GM19372 (cell line): Measurements from ENCODE around the gene IL1R2.

Experiments used
- ATAC-seq: cut with Tn5 transposase; IDR thresholded peaks from one replicate; pipeline ENCODE4 v1.9.1; 2021; ENCODE audit warnings: mild to moderate bottlenecking, low read depth, moderate library complexity; ENCODE audit not compliant: unreplicated experiment

Gene IL1R2

DNA sequence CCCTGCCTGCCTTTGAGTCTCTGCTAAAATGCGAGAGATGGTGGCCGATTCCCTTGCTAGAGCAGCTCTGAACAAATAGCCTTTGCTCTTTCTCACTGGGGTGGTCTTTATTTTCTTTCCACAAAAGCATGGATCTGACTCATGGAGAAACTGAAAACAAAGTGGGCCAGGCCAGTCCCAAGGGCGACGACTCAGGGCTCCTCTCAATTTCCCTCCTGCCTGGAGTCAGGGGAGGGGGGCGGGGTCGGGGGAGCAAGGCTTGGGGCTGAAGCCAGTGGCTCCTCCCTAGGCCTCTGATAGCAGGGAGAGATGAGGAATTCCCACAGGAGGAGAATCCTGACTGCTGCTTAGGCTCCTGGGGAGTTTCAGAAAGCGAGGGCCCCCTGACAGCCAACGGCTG is 17.1 kb upstream of the IL1R2 start:
- ATAC-seq: no peak

DNA sequence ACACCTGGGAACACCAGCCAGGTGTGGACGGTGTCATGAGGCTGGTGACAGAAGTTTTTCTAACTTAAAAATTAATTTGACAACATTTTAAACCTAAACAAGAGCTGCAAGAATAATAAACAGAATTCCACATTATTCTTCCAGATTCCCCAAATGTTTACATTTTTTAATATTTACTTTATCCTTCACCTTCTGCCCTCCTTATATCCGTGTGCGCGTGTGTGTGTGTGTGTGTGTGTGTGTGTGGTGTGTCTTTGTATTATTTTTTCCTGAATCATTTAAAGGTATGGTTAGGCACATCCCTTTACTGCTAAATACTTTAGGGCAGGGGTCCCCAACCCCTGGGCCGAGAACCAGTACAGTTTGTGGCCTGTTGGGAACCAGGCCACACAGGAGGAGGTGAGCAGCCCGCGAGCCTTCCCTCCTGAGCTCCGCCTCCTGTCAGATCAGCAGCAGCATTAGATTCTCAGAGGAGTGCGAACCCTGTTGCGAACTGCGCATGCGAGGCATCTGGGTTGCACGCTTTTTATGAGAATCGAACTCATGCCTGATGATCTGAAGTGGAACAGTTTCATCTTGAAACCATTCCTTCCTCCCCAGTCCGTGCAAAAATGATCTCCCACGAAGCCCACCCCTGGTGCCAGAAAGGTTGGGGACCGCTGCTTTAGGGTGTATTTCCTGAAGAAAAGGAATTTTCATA is 16.4 kb upstream of the IL1R2 start:
- ATAC-seq: no peak

- ATAC-seq: no peak
These were observed 14.9 kb upstream of the IL1R2 start for GRCh38 chr2:101976891-101977290.

- no peak for ATAC-seq
These were observed 11.4 kb upstream of the IL1R2 start for GRCh38 chr2:101980368-101980767.

GRCh38 chr2:101981066-101981465 is 10.7 kb upstream of the IL1R2 start:
- no peak for ATAC-seq

- ATAC-seq: no peak
These were observed 10.3 kb upstream of the IL1R2 start for GRCh38 chr2:101981504-101981903.

DNA sequence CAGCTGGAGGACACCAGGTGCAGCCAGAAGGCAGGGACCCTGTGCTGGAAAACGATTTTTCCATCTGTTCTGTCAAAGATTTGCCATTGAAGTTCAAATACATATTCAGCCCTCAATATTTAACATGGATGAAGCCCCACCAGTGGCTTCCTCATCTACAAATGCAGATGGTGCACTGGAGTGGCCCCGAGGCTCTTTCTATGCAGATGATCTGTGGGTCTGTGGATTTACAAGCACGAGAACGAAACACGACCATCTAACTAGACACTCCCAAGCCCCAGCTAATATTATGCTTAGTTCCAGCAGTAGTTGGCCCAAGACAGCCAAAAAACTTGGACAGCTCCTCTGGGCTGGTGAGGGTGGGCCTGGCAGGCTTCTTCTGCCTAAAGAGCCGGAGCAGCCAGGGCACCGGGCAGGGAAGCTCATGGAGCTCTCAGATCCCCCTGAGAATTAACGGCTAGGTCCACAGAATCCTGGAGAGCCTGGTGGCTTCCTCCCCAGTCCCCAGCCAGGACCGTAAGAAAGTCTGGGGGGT is 9.2 kb upstream of the IL1R2 start:
- ATAC-seq: no peak

- ATAC-seq: no peak
These were observed 8.3 kb upstream of the IL1R2 start for GRCh38 chr2:101983486-101983885.

GRCh38 chr2:101983928-101984327 is 7.8 kb upstream of the IL1R2 start:
- no peak for ATAC-seq

DNA sequence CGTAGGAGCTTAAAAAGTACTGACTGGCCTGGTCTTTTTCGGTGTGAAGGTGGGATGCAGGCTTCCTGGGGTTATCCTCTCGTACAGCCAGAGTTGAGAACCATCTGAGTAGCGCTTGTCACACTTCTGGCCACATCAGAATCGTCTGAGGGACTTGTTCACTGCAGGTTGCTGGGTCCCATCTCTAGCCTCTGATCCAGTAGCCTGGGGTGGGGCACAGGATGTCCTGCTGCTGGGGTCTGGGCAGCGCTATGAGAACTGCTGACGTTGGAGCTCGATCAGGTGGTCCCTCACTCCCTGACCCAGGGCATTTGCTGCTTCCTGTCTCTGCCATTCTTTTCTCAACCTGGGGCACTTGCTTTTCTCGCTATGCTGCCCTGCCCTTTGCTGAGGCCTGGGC is 7.1 kb upstream of the IL1R2 start:
- no peak for ATAC-seq

DNA sequence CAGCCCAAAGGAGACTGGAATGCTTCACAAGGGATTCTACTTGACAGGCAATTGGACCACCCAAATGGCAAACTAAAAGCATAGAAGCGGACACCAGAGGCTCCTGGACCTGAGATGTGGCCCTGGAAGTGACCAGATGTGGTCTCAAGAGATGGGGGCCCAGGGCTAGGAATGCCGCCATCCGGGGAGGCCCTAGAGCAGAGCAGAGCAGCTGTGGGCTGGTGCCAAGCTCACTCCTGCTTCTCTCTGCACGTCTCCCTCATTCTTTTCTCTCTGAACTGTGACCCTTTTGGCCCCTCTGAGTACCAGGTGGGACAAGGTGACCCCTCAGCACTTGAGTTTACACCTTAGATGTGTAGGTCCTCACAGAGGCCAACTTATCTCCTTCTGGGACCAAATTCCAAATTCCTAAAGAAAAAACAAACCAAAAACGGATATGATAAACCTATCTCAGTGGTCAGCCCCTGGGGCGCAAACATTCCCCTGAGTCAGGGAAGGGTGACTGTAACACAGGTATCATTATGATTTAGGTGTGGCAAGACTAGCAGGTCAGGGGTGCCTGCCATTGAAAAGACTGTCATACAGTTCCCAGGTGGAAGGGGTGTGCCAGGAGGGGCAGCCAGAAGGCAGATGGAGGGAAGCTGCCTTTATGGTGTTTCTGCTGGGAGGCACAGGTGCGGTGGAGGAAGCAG is 6.5 kb upstream of the IL1R2 start:
- ATAC-seq: no peak

- ATAC-seq: no peak
These were observed 6.0 kb upstream of the IL1R2 start for GRCh38 chr2:101985793-101986164.

GRCh38 chr2:101986376-101986775 is 5.4 kb upstream of the IL1R2 start:
- no peak for ATAC-seq

- ATAC-seq: no peak
These were observed 4.7 kb upstream of the IL1R2 start for GRCh38 chr2:101986804-101987740.

DNA sequence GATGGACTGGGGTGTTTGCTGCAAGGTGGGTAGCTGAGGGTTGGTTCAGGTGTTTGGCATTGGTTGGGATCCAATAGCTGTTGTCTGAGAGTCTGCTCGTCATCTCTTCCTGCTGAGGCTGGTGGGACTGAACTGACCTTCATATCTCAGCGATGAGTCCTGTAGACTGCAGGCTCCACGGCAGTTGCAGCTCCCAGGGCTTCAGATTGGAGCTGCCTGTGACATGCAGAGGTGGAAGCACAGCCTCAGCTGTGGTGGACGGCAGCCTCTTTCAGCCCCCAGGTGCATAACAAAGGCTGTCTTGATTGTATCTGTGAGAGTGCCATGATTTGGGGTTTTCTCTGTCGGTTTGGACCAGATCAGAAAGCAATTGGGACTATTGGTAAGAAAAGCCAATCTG is 3.9 kb upstream of the IL1R2 start:
- ATAC-seq: no peak

GRCh38 chr2:101988541-101988940 is 3.2 kb upstream of the IL1R2 start:
- no peak for ATAC-seq

GRCh38 chr2:101989740-101990460 is 1.9 kb upstream of the IL1R2 start:
- no peak for ATAC-seq

GRCh38 chr2:101993772-101994171 is 2.0 kb downstream of the IL1R2 start:
- ATAC-seq: no peak

GRCh38 chr2:101995019-101995418 is 3.3 kb downstream of the IL1R2 start:
- no peak for ATAC-seq

- ATAC-seq: no peak
These were observed 4.0 kb downstream of the IL1R2 start for GRCh38 chr2:101995804-101996203.

DNA sequence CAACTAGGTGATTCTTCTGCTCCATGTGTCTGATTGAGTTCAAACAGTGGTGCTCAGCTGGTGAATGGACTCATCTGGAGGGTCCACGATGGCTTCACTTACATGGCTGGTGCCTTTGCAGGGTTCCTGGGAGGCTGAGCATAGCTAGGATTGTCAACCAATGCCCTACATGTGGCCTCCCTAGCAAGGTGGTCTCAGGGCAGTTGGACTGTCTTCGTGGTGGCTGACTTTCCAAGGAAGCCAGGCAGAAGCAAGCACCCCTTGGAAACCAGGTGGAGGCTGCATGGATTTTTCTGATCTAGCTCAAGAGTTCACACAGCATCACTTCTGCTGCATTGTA is 6.8 kb downstream of the IL1R2 start:
- ATAC-seq: no peak
